ENCODE results near the gene ZNF862.

DNA sequence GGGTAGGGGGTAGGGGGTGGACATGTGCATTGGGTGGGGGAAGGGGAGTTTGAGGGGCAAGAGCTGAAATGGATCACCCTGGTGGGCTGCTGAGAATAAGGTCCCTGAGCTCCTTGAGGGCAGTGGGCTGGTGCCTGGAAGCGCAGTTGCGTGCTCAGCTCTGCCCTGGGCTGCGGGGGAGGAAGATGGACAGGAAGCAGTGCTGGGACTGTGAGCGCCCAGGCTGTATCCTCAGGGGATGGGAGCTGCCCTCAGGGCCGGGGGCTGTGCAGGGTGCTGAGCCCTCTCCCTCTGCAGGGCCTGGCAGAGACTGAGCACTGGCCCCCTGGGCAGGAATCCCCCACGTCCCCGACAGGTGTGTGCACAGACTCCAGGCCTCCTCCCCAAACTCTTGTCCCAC lies 40.4 kb upstream of the ZNF862 start:
- TF ChIP-seq, protein P1, sequence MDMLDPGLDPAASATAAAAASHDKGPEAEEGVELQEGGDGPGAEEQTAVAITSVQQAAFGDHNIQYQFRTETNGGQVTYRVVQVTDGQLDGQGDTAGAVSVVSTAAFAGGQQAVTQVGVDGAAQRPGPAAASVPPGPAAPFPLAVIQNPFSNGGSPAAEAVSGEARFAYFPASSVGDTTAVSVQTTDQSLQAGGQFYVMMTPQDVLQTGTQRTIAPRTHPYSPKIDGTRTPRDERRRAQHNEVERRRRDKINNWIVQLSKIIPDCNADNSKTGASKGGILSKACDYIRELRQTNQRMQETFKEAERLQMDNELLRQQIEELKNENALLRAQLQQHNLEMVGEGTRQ (CRISPR knock-in tag; IDR thresholded peaks at IDR 0.05): no peak
- TF ChIP-seq, protein P2, sequence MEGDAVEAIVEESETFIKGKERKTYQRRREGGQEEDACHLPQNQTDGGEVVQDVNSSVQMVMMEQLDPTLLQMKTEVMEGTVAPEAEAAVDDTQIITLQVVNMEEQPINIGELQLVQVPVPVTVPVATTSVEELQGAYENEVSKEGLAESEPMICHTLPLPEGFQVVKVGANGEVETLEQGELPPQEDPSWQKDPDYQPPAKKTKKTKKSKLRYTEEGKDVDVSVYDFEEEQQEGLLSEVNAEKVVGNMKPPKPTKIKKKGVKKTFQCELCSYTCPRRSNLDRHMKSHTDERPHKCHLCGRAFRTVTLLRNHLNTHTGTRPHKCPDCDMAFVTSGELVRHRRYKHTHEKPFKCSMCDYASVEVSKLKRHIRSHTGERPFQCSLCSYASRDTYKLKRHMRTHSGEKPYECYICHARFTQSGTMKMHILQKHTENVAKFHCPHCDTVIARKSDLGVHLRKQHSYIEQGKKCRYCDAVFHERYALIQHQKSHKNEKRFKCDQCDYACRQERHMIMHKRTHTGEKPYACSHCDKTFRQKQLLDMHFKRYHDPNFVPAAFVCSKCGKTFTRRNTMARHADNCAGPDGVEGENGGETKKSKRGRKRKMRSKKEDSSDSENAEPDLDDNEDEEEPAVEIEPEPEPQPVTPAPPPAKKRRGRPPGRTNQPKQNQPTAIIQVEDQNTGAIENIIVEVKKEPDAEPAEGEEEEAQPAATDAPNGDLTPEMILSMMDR (IDR thresholded peaks at IDR 0.05): no peak
- TF ChIP-seq, protein P3, sequence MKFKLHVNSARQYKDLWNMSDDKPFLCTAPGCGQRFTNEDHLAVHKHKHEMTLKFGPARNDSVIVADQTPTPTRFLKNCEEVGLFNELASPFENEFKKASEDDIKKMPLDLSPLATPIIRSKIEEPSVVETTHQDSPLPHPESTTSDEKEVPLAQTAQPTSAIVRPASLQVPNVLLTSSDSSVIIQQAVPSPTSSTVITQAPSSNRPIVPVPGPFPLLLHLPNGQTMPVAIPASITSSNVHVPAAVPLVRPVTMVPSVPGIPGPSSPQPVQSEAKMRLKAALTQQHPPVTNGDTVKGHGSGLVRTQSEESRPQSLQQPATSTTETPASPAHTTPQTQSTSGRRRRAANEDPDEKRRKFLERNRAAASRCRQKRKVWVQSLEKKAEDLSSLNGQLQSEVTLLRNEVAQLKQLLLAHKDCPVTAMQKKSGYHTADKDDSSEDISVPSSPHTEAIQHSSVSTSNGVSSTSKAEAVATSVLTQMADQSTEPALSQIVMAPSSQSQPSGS (CRISPR knock-in tag; IDR thresholded peaks at IDR 0.05; ENCODE audit: borderline replicate concordance, low read depth): no peak
- TF ChIP-seq, protein P4, sequence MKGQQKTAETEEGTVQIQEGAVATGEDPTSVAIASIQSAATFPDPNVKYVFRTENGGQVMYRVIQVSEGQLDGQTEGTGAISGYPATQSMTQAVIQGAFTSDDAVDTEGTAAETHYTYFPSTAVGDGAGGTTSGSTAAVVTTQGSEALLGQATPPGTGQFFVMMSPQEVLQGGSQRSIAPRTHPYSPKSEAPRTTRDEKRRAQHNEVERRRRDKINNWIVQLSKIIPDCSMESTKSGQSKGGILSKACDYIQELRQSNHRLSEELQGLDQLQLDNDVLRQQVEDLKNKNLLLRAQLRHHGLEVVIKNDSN (CRISPR knock-in tag; IDR thresholded peaks at IDR 0.05): no peak
- TF ChIP-seq ZNF671 (CRISPR knock-in tag; IDR thresholded peaks at IDR 0.05): no peak
- no peak for TF ChIP-seq SP1 (CRISPR knock-in tag; conservative IDR thresholded peaks at IDR 0.05)
- TF ChIP-seq JAZF1 (CRISPR knock-in tag; IDR thresholded peaks at IDR 0.05): no peak
